HEK293T (cell line): ENCODE results near the gene TMPRSS9.
"Not testable (repeated sequence)": the region's sequence is repeated elsewhere in the genome, so short reads cannot be mapped to it uniquely, and the experiment has no call there.

ENCODE experiments used
- CTCF ChIA-PET: fragments of 350-600 bp; formaldehyde crosslinking; extraction: SDS; loops from one replicate; lab custom pipeline; 2021; ENCODE audit warnings: antibody characterized with exemption, inconsistent platforms; lab: Yijun Ruan, JAX
- POLR2A ChIA-PET: fragments of 350-600 bp; formaldehyde crosslinking; extraction: SDS; loops from one replicate; lab custom pipeline; 2020; ENCODE audit warnings: antibody characterized with exemption, inconsistent platforms; lab: Yijun Ruan, JAX
- DNase-seq: peaks from one replicate; pipeline ENCODE4 v3.0.0; 2012; ENCODE audit warnings: mixed read lengths; ENCODE audit errors: extremely low spot score
- ARNT ChIP-seq: fragments of 450-650 bp; IDR thresholded peaks from 2 replicates; pipeline ENCODE4 v1.6.1; 2017; ENCODE audit warnings: mild to moderate bottlenecking
- BHLHE40 ChIP-seq: fragments of 450-650 bp; IDR thresholded peaks from 2 replicates; pipeline ENCODE4 v1.6.1; 2016; ENCODE audit warnings: mild to moderate bottlenecking, moderate library complexity, borderline replicate concordance
- CTBP1 ChIP-seq: fragments of 450-650 bp; IDR thresholded peaks from 2 replicates; pipeline ENCODE4 v1.6.1; 2016; ENCODE audit warnings: borderline replicate concordance
- ELF4 ChIP-seq: fragments of 450-650 bp; IDR thresholded peaks from 2 replicates; pipeline ENCODE4 v1.6.1; 2017; ENCODE audit warnings: antibody characterized with exemption
- FOXA1 ChIP-seq: fragments of 450-650 bp; IDR thresholded peaks from 2 replicates; pipeline ENCODE4 v1.6.1; 2016; ENCODE audit warnings: mild to moderate bottlenecking
- FOXK2 ChIP-seq: fragments of 450-650 bp; IDR thresholded peaks from 2 replicates; pipeline ENCODE4 v1.6.1; 2016; ENCODE audit warnings: mild to moderate bottlenecking
- FOXM1 ChIP-seq: fragments of 450-650 bp; IDR thresholded peaks from 2 replicates; pipeline ENCODE4 v1.6.1; 2017; ENCODE audit warnings: mild to moderate bottlenecking, borderline replicate concordance
- HDGF ChIP-seq: fragments of 450-650 bp; IDR thresholded peaks from 2 replicates; pipeline ENCODE4 v1.6.1; 2017; ENCODE audit warnings: antibody characterized with exemption, borderline replicate concordance
- L3MBTL2 ChIP-seq: fragments of 450-650 bp; conservative IDR thresholded peaks from 2 replicates; pipeline ENCODE4 v1.6.1; 2016; ENCODE audit warnings: mild to moderate bottlenecking
- LEF1 ChIP-seq: fragments of 450-650 bp; IDR thresholded peaks from 2 replicates; pipeline ENCODE4 v1.6.1; 2017; ENCODE audit warnings: mild to moderate bottlenecking, borderline replicate concordance
- NFRKB ChIP-seq: fragments of 450-650 bp; IDR thresholded peaks from 2 replicates; pipeline ENCODE4 v1.6.1; 2016; ENCODE audit warnings: mild to moderate bottlenecking, moderate library complexity
- PKNOX1 ChIP-seq: fragments of 450-650 bp; IDR thresholded peaks from 2 replicates; pipeline ENCODE4 v1.6.1; 2016
- SP1 ChIP-seq: fragments of 450-650 bp; IDR thresholded peaks from 2 replicates; pipeline ENCODE4 v1.6.1; 2017
- SUZ12 ChIP-seq: fragments of 450-650 bp; IDR thresholded peaks from 2 replicates; pipeline ENCODE4 v1.6.1; 2016; ENCODE audit warnings: mild to moderate bottlenecking
- TARDBP ChIP-seq: fragments of 450-650 bp; IDR thresholded peaks from 2 replicates; pipeline ENCODE4 v1.6.1; 2016
- ZNF384 ChIP-seq: fragments of 450-650 bp; IDR thresholded peaks from 2 replicates; pipeline ENCODE4 v1.6.1; 2016

TMPRSS9 gene

GRCh38 chr19:2413159-2413558 is 53.1 kb downstream of the TMPRSS9 start:
- ChIA-PET CTCF (no interaction called here), POLR2A (no interaction called here)
- no peak for DNase-seq
- TF ChIP-seq ARNT (no peak), BHLHE40 (no peak), TARDBP (no peak)

- no peak for DNase-seq
- ChIA-PET POLR2A (no interaction called here), CTCF (no interaction called here)
- no peak for TF ChIP-seq ZNF384
- TF ChIP-seq SP1, result no peak
- TF ChIP-seq BHLHE40, result no peak
- no peak for TF ChIP-seq HDGF
- TF ChIP-seq PKNOX1, result no peak
- TF ChIP-seq SUZ12, result no peak
- no peak for TF ChIP-seq CTBP1
- no peak for TF ChIP-seq FOXA1
- no peak for TF ChIP-seq ARNT
- TF ChIP-seq LEF1, result no peak
- no peak for TF ChIP-seq TARDBP
- TF ChIP-seq L3MBTL2, result no peak
- no peak for TF ChIP-seq ELF4
- TF ChIP-seq FOXM1, result no peak
- no peak for TF ChIP-seq FOXK2
- TF ChIP-seq NFRKB, result no peak
Observed at GRCh38 chr19:2413629-2414028, 53.6 kb downstream of the TMPRSS9 start.

GRCh38 chr19:2415281-2415972 is 55.4 kb downstream of the TMPRSS9 start:
- TF ChIP-seq SP1 (no peak), FOXM1 (no peak), CTBP1 (no peak)
- DNase-seq, result no peak
- ChIA-PET CTCF (no interaction called here), POLR2A (no interaction called here)

GRCh38 chr19:2415973-2416319 is 55.9 kb downstream of the TMPRSS9 start:
- POLR2A ChIA-PET, result no interaction called here
- CTCF ChIA-PET, result no interaction called here
- TF ChIP-seq BHLHE40 (no peak), SP1 (no peak), HDGF (no peak), TARDBP (no peak), FOXA1 (no peak), SUZ12 (no peak), FOXK2 (no peak), ZNF384 (no peak), PKNOX1 (no peak)
- no peak for DNase-seq

- no peak for DNase-seq
- ChIA-PET CTCF (no interaction called here), POLR2A (no interaction called here)
- no peak for TF ChIP-seq TARDBP
Observed at GRCh38 chr19:2416321-2417097, 56.4 kb downstream of the TMPRSS9 start.

GRCh38 chr19:2417436-2417835 is 57.4 kb downstream of the TMPRSS9 start:
- POLR2A ChIA-PET, CTCF ChIA-PET, DNase-seq: not testable (repeated sequence)

- no peak for DNase-seq
- TF ChIP-seq LEF1 (no peak), CTBP1 (no peak), L3MBTL2 (no peak), ELF4 (no peak), FOXM1 (no peak), NFRKB (no peak), FOXK2 (no peak), ZNF384 (no peak), PKNOX1 (no peak), FOXA1 (no peak), ARNT (no peak), HDGF (no peak), TARDBP (no peak), BHLHE40 (no peak), SP1 (no peak), SUZ12 (no peak)
- CTCF ChIA-PET, result no interaction called here
- POLR2A ChIA-PET, result no interaction called here
Observed at GRCh38 chr19:2417881-2418406, 57.9 kb downstream of the TMPRSS9 start.
